ENCODE measurements around the gene UROD. TPM values are rescaled to one million over a fixed set of nuclear protein-coding genes. Genes with fewer than 3 reads are reported as not detected.
"Not testable (repeated sequence)": the region's sequence is repeated elsewhere in the genome, so short reads cannot be mapped to it uniquely, and the experiment has no call there.

Gene UROD
- total RNA-seq, 3 donors from 2014 or later, result 44.8 to 69.8 (median 51.3) TPM

DNA sequence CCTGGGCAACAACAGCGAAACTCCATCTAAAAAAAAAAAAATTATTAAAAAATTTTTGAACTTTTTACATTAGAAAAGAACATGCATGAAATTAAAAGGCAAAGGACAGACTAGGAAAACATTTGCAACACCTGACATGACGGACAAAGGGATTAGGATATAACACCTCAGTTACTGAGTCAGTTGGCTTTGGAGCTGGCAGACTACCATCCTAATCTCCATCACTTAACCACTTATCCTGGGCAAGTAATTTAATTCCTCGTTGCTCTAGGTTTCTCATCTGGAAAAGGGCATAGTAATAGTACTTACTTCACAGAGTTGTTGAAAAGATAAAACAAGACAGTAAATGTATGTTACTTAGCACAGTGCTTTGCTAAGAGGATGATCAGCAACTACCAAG lies 12.8 kb upstream of the UROD start:
- H3K4me3 ChIP-seq, result no peak overlapping the region
- DNase-seq (no peak), ATAC-seq (no peak)
- H3K4me1 ChIP-seq (ENCODE audit: low read depth), result no peaks in the 10 kb centered on the region
- H3K36me3 ChIP-seq (ENCODE audit: low read depth), result peaks cover 11% of the 10 kb centered on the region
- intact Hi-C loops (cut with DNase I, micrococcal nuclease), result no loop called here
- H3K9me3 ChIP-seq, result no peaks in the 10 kb centered on the region
- TF ChIP-seq, protein P1, sequence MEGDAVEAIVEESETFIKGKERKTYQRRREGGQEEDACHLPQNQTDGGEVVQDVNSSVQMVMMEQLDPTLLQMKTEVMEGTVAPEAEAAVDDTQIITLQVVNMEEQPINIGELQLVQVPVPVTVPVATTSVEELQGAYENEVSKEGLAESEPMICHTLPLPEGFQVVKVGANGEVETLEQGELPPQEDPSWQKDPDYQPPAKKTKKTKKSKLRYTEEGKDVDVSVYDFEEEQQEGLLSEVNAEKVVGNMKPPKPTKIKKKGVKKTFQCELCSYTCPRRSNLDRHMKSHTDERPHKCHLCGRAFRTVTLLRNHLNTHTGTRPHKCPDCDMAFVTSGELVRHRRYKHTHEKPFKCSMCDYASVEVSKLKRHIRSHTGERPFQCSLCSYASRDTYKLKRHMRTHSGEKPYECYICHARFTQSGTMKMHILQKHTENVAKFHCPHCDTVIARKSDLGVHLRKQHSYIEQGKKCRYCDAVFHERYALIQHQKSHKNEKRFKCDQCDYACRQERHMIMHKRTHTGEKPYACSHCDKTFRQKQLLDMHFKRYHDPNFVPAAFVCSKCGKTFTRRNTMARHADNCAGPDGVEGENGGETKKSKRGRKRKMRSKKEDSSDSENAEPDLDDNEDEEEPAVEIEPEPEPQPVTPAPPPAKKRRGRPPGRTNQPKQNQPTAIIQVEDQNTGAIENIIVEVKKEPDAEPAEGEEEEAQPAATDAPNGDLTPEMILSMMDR (IDR thresholded peaks at IDR 0.05), result no peak

DNA sequence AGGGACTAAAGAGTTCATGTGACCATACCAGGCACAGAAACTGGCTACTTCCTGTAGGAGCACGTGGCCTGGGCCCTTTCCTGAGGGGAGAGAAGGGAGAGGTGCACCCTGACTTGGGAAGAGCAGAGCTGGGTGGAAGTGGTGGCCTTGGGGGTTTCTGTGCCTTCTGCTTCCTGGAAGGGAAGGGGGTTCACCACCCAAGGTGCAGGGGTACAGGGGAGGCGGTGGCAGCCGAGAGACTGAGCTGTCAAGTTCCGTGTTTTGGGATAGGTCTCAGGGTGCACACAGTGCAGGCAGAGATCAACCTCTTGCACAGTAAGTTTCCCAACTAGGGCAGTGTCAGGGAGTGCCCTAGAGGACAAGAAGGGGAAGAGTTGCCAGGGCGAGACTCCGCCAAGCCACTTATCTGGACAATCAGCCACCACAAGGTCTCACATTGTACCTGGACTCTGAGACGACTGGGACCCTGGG lies 11.0 kb upstream of the UROD start:
- DNase-seq (peak in 1 of 3 donors; percentile 24), ATAC-seq (peak; percentile 45)
- H3K9me3 ChIP-seq, result no peaks in the 10 kb centered on the region
- H3K4me1 ChIP-seq (ENCODE audit: low read depth), result no peaks in the 10 kb centered on the region
- TF ChIP-seq, protein P1 (IDR thresholded peaks at IDR 0.05), result no peak
- no peak overlapping the region for H3K4me3 ChIP-seq
- H3K36me3 ChIP-seq (ENCODE audit: low read depth), result peaks cover 11% of the 10 kb centered on the region
- intact Hi-C loops (cut with DNase I, micrococcal nuclease), result no loop called here

DNA sequence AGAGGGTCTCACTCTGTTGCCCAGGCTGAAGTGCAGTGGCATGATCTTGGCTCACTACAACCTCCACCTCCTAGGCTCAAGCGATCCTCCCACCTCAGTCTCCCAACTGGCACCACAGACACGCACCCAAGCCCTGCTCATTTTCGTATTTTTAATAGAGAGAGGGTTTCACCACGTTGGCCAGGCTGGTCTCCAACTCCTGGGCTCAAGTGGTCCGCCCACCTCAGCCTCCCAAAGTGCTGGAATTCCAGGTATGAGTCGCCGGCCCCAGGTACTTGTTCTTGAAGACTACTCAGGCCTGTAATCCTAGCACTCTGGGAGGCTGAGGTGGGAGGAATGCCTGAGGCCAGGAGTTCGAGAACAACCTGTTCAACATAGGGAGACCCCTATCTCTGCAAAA lies 10.5 kb upstream of the UROD start:
- ATAC-seq; H3K9me3 ChIP-seq; DNase-seq; H3K4me1 ChIP-seq (ENCODE audit: low read depth); intact Hi-C loops (cut with DNase I, micrococcal nuclease); H3K4me3 ChIP-seq: not testable (repeated sequence)
- H3K36me3 ChIP-seq (ENCODE audit: low read depth), result peaks cover 11% of the 10 kb centered on the region

DNA sequence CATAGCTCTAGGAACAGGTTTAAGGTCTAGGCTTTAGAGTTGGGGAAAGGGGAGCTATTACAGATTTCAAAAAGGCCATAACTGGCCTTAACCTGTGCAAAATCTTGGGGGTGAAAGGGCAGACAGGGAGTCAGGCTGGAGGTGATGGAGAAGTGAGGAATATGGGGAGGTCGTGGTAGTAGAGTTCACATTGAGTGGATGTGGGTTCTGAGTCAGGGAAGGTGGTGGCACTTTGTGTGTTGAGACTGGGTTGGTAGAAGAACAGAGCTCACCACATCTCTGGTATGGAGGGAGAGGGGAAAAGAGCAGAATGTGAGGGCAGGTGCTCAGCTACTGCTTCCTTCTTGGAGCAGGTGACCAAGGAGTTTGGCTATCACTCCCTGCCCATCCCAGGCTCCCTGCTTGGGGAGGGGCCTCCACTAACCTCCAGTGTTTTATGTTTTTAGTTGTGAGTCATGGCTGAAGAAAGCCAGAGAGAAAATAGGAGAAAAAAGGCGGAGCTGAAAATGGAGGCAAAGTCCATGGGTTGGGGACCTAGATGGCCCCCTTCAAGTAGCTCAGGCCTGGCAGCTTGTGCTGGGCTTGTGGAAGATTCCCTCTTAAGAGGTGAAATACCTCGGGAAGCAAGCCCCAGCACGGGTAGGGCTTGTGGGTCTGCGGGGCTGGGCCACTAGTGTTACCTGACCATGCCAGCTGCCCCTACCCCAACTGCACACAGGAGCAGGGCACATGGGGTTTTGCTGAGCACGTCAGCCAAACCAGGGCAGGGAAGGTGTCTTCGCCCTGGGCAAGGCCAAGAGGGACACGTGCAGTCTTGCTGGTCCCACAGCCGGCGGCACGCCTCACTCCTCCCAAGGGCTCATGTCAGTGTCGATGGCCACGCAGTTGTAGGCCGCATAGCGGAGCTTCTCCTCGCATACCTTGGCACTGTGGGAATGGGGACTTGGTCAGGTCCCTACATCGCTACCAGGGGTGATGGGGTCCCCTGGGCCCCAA lies 9.1 kb upstream of the UROD start:
- Histone ChIP-seq H3K36me3 (ENCODE audit: low read depth) (peaks cover 17% of the 10 kb centered on the region), H3K4me1 (ENCODE audit: low read depth) (no peaks in the 10 kb centered on the region), H3K4me3 (no peak overlapping the region), H3K9me3 (no peaks in the 10 kb centered on the region)
- DNase-seq (no peak), ATAC-seq (peak; percentile 61)
- TF ChIP-seq, protein P1 (IDR thresholded peaks at IDR 0.05), result no peak
- intact Hi-C loops (cut with DNase I, micrococcal nuclease), result no loop called here

DNA sequence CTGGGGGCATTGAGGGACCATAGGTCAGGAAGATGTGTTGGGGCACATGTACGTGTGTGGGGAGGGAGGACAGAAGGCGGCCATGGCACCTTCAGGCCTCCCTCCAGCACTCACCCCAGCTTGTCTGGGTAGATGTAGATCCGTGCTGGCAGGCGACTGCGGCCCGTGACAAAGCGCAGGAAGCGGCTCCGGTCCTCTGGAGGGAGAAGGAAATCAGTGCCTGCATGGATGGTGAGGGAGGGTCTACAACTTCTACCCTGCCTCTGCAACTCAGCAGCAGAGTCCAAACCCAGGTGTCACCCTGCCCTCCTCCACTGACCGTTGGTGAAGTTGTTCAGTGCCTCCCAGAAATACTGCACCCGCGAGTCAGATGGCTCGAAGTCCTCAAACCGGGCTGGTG lies 8.3 kb upstream of the UROD start:
- intact Hi-C loops (cut with DNase I, micrococcal nuclease), result no loop called here
- ATAC-seq (no peak), DNase-seq (no peak)
- H3K36me3 ChIP-seq (ENCODE audit: low read depth), result peaks cover 17% of the 10 kb centered on the region
- H3K9me3 ChIP-seq, result no peaks in the 10 kb centered on the region
- no peak overlapping the region for H3K4me3 ChIP-seq
- TF ChIP-seq, protein P1 (IDR thresholded peaks at IDR 0.05), result no peak
- H3K4me1 ChIP-seq (ENCODE audit: low read depth), result no peaks in the 10 kb centered on the region

DNA sequence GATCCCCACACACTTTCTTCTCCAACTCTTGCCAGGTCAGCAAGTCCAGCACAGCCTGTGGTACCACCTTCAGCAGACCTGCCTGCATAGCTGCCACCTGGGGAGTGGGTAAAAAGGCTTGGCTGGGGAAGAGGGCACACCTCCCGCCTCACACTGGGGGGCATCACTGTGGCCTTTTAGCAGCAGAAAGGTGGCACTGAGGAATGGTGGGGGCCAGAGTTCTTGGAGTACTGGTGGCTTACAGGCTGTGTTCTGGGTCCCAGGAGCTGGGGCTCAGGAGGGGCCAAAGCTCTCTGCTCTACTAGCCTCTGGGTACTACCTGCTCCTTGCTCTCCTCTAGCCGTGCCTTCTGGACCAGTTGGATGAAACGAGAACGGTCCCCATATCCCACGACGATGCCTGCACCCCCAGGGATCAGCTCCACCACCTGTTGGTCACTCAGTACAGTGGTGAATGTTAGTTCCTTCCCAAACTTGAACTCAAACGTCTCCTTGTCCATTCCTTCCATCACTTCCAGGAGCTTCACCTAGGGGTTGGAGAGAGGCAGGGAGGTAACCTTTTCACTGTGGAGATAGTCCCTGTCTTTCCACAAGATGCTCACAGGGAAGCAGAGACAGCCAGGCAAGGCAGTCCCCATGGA lies 7.7 kb upstream of the UROD start:
- no peaks in the 10 kb centered on the region for H3K9me3 ChIP-seq
- TF ChIP-seq, protein P1 (IDR thresholded peaks at IDR 0.05), result no peak
- DNase-seq (no peak), ATAC-seq (no peak)
- intact Hi-C loops (cut with DNase I, micrococcal nuclease), result no loop called here
- no peak overlapping the region for H3K4me3 ChIP-seq
- peaks cover 17% of the 10 kb centered on the region for H3K36me3 ChIP-seq (ENCODE audit: low read depth)
- H3K4me1 ChIP-seq (ENCODE audit: low read depth), result peaks cover 2% of the 10 kb centered on the region
